CD14-positive monocyte (primary cell): ENCODE results near the gene XXYLT1. TPM values are rescaled to one million over a fixed set of nuclear protein-coding genes. Genes with fewer than 3 reads are reported as not detected.

Experiments
- DNase-seq, 3 donors: peaks; one replicate each; pipeline ENCODE4 v3.0.0-alpha.2; 2011 to 2022
- H2AFZ ChIP-seq: 2 replicates; pipeline ENCODE4 v1.6.0; 2012; ENCODE audit warnings: mild to moderate bottlenecking, low read depth, low read length, inconsistent platforms; ENCODE audit not compliant: insufficient read depth, poor library complexity, severe bottlenecking
- H3K27ac ChIP-seq, 2 donors: 1 replicate in 1 of 2; 2 replicates in 1 of 2; pipeline ENCODE4 v1.5.1; 2012 to 2013; ENCODE audit warnings: low read length in 2 of 2, control low read depth in 1 of 2, inconsistent platforms in 1 of 2, low read depth in 1 of 2, mild to moderate bottlenecking in 1 of 2
- H3K27me3 ChIP-seq, 2 donors: one replicate each; pipeline versions ENCODE4 v1.6.0 to v1.6.1; 2011 to 2013; ENCODE audit warnings: low read length in 2 of 2; ENCODE audit not compliant: control insufficient read depth in 2 of 2, insufficient read depth in 2 of 2
- H3K36me3 ChIP-seq, 2 donors: replicated peaks in 1 of 2; 1 replicate in 1 of 2; 2 replicates in 1 of 2; pipeline versions ENCODE4 v1.5.1 to v1.6.1; 2012 to 2013; ENCODE audit warnings: low read length in 2 of 2, control low read depth in 1 of 2, inconsistent platforms in 1 of 2, mild to moderate bottlenecking in 1 of 2; ENCODE audit not compliant: insufficient read depth in 2 of 2, control insufficient read depth in 1 of 2
- H3K4me1 ChIP-seq, 2 donors: 1 replicate in 1 of 2; 2 replicates in 1 of 2; pipeline versions ENCODE4 v1.5.1 to v1.6.1; 2012 to 2013; ENCODE audit warnings: low read length in 2 of 2, control low read depth in 1 of 2, inconsistent platforms in 1 of 2, mild to moderate bottlenecking in 1 of 2, moderate library complexity in 1 of 2; ENCODE audit not compliant: insufficient read depth in 2 of 2, control insufficient read depth in 1 of 2
- H3K4me2 ChIP-seq: replicated peaks from 2 replicates; pipeline ENCODE3; 2012; ENCODE audit warnings: low read length, moderate library complexity, mild to moderate bottlenecking; ENCODE audit not compliant: poor library complexity, severe bottlenecking; ENCODE audit errors: extremely low read depth
- H3K4me3 ChIP-seq, 3 experiments: fragments of 200-600 bp in 1 of 3; sonication (generic) in 1 of 3; replicated peaks in 1 of 3; 1 replicate in 2 of 3; 2 replicates in 1 of 3; pipeline ENCODE4 v1.5.1; 2011 to 2013; ENCODE audit warnings: low read length in 3 of 3, mild to moderate bottlenecking in 3 of 3, control low read depth in 2 of 3, low read depth in 2 of 3, inconsistent platforms in 1 of 3, moderate library complexity in 1 of 3
- H3K79me2 ChIP-seq: 2 replicates; pipeline ENCODE4 v1.6.0; 2012; ENCODE audit warnings: mild to moderate bottlenecking, control low read depth, inconsistent platforms, low read length, moderate library complexity; ENCODE audit not compliant: insufficient read depth
- H3K9ac ChIP-seq: 2 replicates; pipeline ENCODE4 v1.6.0; 2017; ENCODE audit warnings: low read length, mild to moderate bottlenecking; ENCODE audit not compliant: insufficient read depth, poor library complexity, severe bottlenecking
- H3K9me3 ChIP-seq, 2 donors: replicated peaks in 1 of 2; 1 replicate in 1 of 2; 2 replicates in 1 of 2; pipeline versions ENCODE4 v1.5.1 to v1.6.1; 2012 to 2013; ENCODE audit warnings: low read length in 2 of 2, control low read depth in 1 of 2; ENCODE audit not compliant: control insufficient read depth in 1 of 2, insufficient read depth in 1 of 2
- H4K20me1 ChIP-seq: 2 replicates; pipeline ENCODE4 v1.6.0; 2012; ENCODE audit warnings: mild to moderate bottlenecking, low read length, control low read depth, moderate library complexity; ENCODE audit not compliant: insufficient read depth
- H3K27ac Mint-ChIP-seq, 7 donors: one replicate each; pipeline ENCODE4 v1.8.0; 2020; ENCODE audit warnings: mild to moderate bottlenecking in 7 of 7, mixed read lengths in 7 of 7, moderate library complexity in 6 of 7, inconsistent platforms in 2 of 7
- H3K27me3 Mint-ChIP-seq, 3 donors: one replicate each; pipeline ENCODE4 v1.8.0; 2021 to 2022; ENCODE audit warnings: low read depth in 3 of 3, mild to moderate bottlenecking in 3 of 3, mixed read lengths in 3 of 3, moderate library complexity in 3 of 3, inconsistent platforms in 1 of 3
- H3K36me3 Mint-ChIP-seq, 2 donors: one replicate each; pipeline ENCODE4 v1.8.0; 2020; ENCODE audit warnings: mixed read lengths in 2 of 2, inconsistent platforms in 1 of 2, mild to moderate bottlenecking in 1 of 2
- H3K4me1 Mint-ChIP-seq: one replicate; pipeline ENCODE4 v1.8.0; 2020; ENCODE audit warnings: mild to moderate bottlenecking, mixed read lengths
- H3K4me3 Mint-ChIP-seq, 2 donors: one replicate each; pipeline ENCODE4 v1.8.0; 2020; ENCODE audit warnings: mild to moderate bottlenecking in 2 of 2, mixed read lengths in 2 of 2, moderate library complexity in 1 of 2
- H3K9me3 Mint-ChIP-seq, 7 donors: one replicate each; pipeline ENCODE4 v1.8.0; 2020 to 2022; ENCODE audit warnings: mixed read lengths in 7 of 7, mild to moderate bottlenecking in 6 of 7, moderate library complexity in 6 of 7, inconsistent platforms in 2 of 7
- WGBS: methylation state at CpG from one replicate; pipeline ENCODE4 v1.1.5; 2013; ENCODE audit warnings: missing lambda C conversion rate; ENCODE audit not compliant: insufficient coverage; 5-methylcytosine and 5-hydroxymethylcytosine counted together
- intact Hi-C, 2 donors: fragments of 100-400 bp; cut with micrococcal nuclease; formaldehyde crosslinking; loops; one replicate each; pipeline versions ENCODE4 v1.15.0 to v1.15.1; 2023
- polyA plus RNA-seq, 3 donors: library from polyadenylated mRNA; depleted of rRNA in 1 of 3; unstranded in 2 of 3; stranded (reverse) in 1 of 3; fragments of 300-500 nt in 2 of 3; fragments of >200 nt in 1 of 3; fragmentation: Illumina TruSeq in 2 of 3; gene quantifications; 1 replicate in 2 of 3; 2 replicates in 1 of 3; pipeline ENCODE4 v1.2.3, GENCODE V29; 2012 to 2021
- TF ChIP-seq, protein P1 (sequence below): fragments of 200-600 bp; IDR thresholded peaks from one replicate; pipeline ENCODE4 v1.8.0; 2022; ENCODE audit warnings: antibody characterized with exemption, mild to moderate bottlenecking

Gene XXYLT1
- polyA plus RNA-seq, 3 donors: 11.8 to 13.5 (median 13.2) TPM

GRCh38 chr3:195112361-195112791, 158.6 kb downstream of the XXYLT1 start:
- H3K4me2 ChIP-seq: no peak overlapping the region
- H2AFZ ChIP-seq: no peak overlapping the region
- no peak overlapping the region for H3K9ac ChIP-seq
- no peaks in the 10 kb centered on the region for H3K79me2 ChIP-seq
- no peak overlapping the region for H3K4me3 ChIP-seq
- H3K27ac ChIP-seq: no peak overlapping the region
- no peaks in the 10 kb centered on the region for H4K20me1 ChIP-seq
- peaks cover 5% of the 10 kb centered on the region for H3K4me1 Mint-ChIP-seq
- no peaks in the 10 kb centered on the region for H3K9me3 Mint-ChIP-seq
- no peak overlapping the region for H3K27ac Mint-ChIP-seq
- no peak overlapping the region for H3K4me3 Mint-ChIP-seq
- H3K4me1 ChIP-seq: peaks cover 16 to 25% of the 10 kb centered on the region in 2 donors
- TF ChIP-seq, protein P1, sequence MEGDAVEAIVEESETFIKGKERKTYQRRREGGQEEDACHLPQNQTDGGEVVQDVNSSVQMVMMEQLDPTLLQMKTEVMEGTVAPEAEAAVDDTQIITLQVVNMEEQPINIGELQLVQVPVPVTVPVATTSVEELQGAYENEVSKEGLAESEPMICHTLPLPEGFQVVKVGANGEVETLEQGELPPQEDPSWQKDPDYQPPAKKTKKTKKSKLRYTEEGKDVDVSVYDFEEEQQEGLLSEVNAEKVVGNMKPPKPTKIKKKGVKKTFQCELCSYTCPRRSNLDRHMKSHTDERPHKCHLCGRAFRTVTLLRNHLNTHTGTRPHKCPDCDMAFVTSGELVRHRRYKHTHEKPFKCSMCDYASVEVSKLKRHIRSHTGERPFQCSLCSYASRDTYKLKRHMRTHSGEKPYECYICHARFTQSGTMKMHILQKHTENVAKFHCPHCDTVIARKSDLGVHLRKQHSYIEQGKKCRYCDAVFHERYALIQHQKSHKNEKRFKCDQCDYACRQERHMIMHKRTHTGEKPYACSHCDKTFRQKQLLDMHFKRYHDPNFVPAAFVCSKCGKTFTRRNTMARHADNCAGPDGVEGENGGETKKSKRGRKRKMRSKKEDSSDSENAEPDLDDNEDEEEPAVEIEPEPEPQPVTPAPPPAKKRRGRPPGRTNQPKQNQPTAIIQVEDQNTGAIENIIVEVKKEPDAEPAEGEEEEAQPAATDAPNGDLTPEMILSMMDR: no peak
- no peaks in the 10 kb centered on the region for H3K9me3 ChIP-seq
- 89% methylated on average over 6 of the region's 22 CpGs for WGBS
- no peaks in the 10 kb centered on the region for H3K27me3 ChIP-seq
- H3K36me3 Mint-ChIP-seq: peaks cover 0 to 8% of the 10 kb centered on the region in 2 donors
- intact Hi-C loops: no loop called here
- no peaks in the 10 kb centered on the region for H3K36me3 ChIP-seq
- DNase-seq: no peak
- H3K27me3 Mint-ChIP-seq: peaks cover 0 to 4% (median 3%) of the 10 kb centered on the region in 3 donors

DNA sequence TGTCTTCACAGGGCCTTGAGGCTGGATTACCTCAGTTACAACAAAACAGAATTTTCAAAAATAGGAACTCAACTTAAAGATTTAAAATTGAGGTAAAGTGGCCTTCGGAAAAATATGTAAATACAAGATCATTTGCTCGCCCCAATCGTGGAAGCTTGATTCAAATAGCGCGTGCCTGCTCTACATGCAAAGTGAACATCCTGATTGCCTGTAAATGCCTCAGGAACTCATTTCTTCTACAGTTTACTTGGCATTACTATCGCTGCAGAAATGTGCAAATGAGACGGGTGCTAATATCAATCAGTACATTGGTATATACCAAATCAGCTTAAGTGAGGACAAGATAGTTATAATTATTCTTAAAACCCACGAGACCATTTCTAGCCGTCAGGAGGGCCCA, 159.2 kb downstream of the XXYLT1 start:
- H3K4me3 Mint-ChIP-seq: no peak overlapping the region
- peaks cover 0 to 3% (median 3%) of the 10 kb centered on the region in 3 donors for H3K27me3 Mint-ChIP-seq
- no peak overlapping the region for H3K27ac ChIP-seq
- no peak overlapping the region for H3K9ac ChIP-seq
- H3K27ac Mint-ChIP-seq: no peak overlapping the region
- H3K9me3 ChIP-seq: no peaks in the 10 kb centered on the region
- no peaks in the 10 kb centered on the region for H3K9me3 Mint-ChIP-seq
- H4K20me1 ChIP-seq: no peaks in the 10 kb centered on the region
- no peak for DNase-seq
- intact Hi-C loops: no loop called here
- H3K4me3 ChIP-seq: no peak overlapping the region
- no peaks in the 10 kb centered on the region for H3K36me3 ChIP-seq
- H3K79me2 ChIP-seq: no peaks in the 10 kb centered on the region
- H2AFZ ChIP-seq: no peak overlapping the region
- H3K4me2 ChIP-seq: no peak overlapping the region
- H3K4me1 ChIP-seq: peaks cover 18 to 30% of the 10 kb centered on the region in 2 donors
- TF ChIP-seq, protein P1: no peak
- no peaks in the 10 kb centered on the region for H3K27me3 ChIP-seq
- H3K36me3 Mint-ChIP-seq: peaks cover 0 to 8% of the 10 kb centered on the region in 2 donors
- peaks cover 10% of the 10 kb centered on the region for H3K4me1 Mint-ChIP-seq
- 97% methylated on average over 6 of the region's 9 CpGs for WGBS
